SJCRH30 (cell line): ENCODE data around the gene HHLA2. TPM values are rescaled to one million over a fixed set of nuclear protein-coding genes. Genes with fewer than 3 reads are reported as not detected.

ENCODE experiments used
- DNase-seq, 2 experiments: peaks; one replicate each; pipeline ENCODE4 v3.0.0-alpha.2; 2015 to 2020
- H3K27ac ChIP-seq: fragments of 250-450 bp; sonication (Bioruptor Pico); 2 replicates; pipeline ENCODE4 v1.5.1; 2020; ENCODE audit warnings: mild to moderate bottlenecking, moderate library complexity
- H3K27me3 ChIP-seq: fragments of 250-450 bp; sonication (Bioruptor Pico); 2 replicates; pipeline ENCODE4 v1.5.1; 2020; ENCODE audit warnings: mild to moderate bottlenecking, moderate library complexity
- H3K36me3 ChIP-seq: fragments of 250-450 bp; sonication (Bioruptor Pico); 2 replicates; pipeline ENCODE4 v1.5.1; 2020; ENCODE audit warnings: mild to moderate bottlenecking, moderate library complexity
- H3K4me1 ChIP-seq: fragments of 250-450 bp; sonication (Bioruptor Pico); 2 replicates; pipeline ENCODE4 v1.5.1; 2020; ENCODE audit warnings: mild to moderate bottlenecking, moderate library complexity
- H3K4me3 ChIP-seq: fragments of 250-450 bp; sonication (Bioruptor Pico); 2 replicates; pipeline ENCODE4 v1.5.1; 2020; ENCODE audit warnings: mild to moderate bottlenecking, moderate library complexity
- H3K9me3 ChIP-seq: fragments of 250-450 bp; sonication (Bioruptor Pico); replicated peaks from 2 replicates; pipeline ENCODE4 v1.5.1; 2020; ENCODE audit warnings: mild to moderate bottlenecking, moderate library complexity
- total RNA-seq: library from RNA; depleted of rRNA; stranded (reverse); fragments of >200 nt; shearing (Covaris generic); gene quantifications from 2 replicates; pipeline ENCODE4 v1.2.3, GENCODE V29; 2014

The HHLA2 gene
- total RNA-seq, 1 experiment from 2014 or later = not detected

GRCh38 chr3:108319428-108320082 is 23.2 kb downstream of the HHLA2 start:
- DNase-seq = no peak
- H3K27ac ChIP-seq = no peak overlapping the region
- H3K4me1 ChIP-seq = no peaks in the 10 kb centered on the region
- H3K9me3 ChIP-seq = no peaks in the 10 kb centered on the region
- H3K4me3 ChIP-seq = no peak overlapping the region
- no peaks in the 10 kb centered on the region for H3K36me3 ChIP-seq
- no peaks in the 10 kb centered on the region for H3K27me3 ChIP-seq

GRCh38 chr3:108320746-108321350 is 24.5 kb downstream of the HHLA2 start:
- no peak for DNase-seq
- Histone ChIP-seq H3K36me3 (no peaks in the 10 kb centered on the region), H3K27me3 (no peaks in the 10 kb centered on the region), H3K27ac (no peak overlapping the region), H3K4me1 (no peaks in the 10 kb centered on the region), H3K9me3 (no peaks in the 10 kb centered on the region), H3K4me3 (no peak overlapping the region)

DNA sequence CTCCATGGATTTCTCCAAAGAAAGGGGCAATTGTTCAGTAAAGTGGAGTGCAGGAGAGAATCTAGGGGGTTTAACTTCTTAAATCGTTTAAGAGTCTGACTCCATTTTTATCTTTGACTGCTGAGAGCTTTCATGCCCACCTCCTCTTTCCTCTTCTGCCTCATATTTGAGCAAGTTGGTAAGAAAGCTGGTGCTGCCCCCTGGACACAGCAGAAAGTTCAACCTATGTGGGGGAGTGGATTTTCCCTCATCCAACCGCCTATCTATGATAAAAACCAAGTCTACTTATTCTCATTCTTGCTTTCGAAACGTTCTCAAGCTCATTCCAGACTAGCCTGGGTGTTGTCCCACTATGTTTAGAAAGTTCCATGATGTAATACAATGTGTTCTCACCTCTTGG is 26.0 kb downstream of the HHLA2 start:
- no peaks in the 10 kb centered on the region for H3K27me3 ChIP-seq
- H3K27ac ChIP-seq = no peak overlapping the region
- H3K9me3 ChIP-seq = no peaks in the 10 kb centered on the region
- DNase-seq = no peak
- no peaks in the 10 kb centered on the region for H3K4me1 ChIP-seq
- H3K4me3 ChIP-seq = no peak overlapping the region
- no peaks in the 10 kb centered on the region for H3K36me3 ChIP-seq

DNA sequence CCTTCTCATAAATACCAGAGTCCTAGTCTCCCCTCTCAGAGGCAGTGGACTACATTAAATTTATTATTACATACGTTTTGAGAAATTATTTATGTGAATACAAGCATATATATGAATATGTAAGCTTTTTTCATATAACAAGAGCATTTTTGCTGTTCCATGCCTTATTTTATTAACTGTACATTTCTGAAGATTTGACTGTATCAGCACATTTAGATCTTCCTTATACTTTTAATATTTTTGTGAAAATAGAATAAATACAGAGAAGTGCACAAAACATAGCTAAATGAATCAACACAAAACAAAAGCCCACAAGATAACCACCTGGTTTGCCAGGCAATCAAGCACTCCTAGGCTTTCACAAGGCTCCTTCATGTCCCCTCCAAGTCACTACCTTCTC is 27.8 kb downstream of the HHLA2 start:
- no peak for DNase-seq
- no peaks in the 10 kb centered on the region for H3K9me3 ChIP-seq

DNA sequence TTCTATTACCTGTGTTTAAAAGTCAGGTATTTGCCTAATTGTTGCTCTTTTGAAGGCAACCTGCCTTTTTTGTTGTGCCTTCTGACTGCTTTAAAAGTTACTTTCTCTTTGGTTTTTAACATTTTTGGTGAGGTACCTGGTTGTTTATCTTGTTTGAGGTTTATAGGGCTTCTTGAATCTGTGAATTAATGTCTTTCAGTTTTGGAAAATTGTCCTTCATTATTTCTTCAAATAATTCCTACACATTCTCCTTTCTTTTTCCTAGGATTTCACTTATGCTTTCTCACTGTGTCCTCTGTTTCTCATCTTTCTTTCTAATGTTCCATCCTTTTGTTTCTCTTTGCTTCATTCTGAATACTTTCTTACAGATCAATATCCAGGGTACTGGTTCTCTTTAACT is 30.8 kb downstream of the HHLA2 start:
- no peaks in the 10 kb centered on the region for H3K36me3 ChIP-seq
- no peak overlapping the region for H3K4me3 ChIP-seq
- DNase-seq = no peak
- no peak overlapping the region for H3K27ac ChIP-seq
- no peaks in the 10 kb centered on the region for H3K9me3 ChIP-seq
- H3K27me3 ChIP-seq = no peaks in the 10 kb centered on the region
- no peaks in the 10 kb centered on the region for H3K4me1 ChIP-seq

More for the DNA sequence above, 27.8 kb downstream of the HHLA2 start:
- Histone ChIP-seq H3K27ac (no peak overlapping the region), H3K4me1 (no peaks in the 10 kb centered on the region), H3K27me3 (no peaks in the 10 kb centered on the region), H3K4me3 (no peak overlapping the region), H3K36me3 (no peaks in the 10 kb centered on the region)

DNA sequence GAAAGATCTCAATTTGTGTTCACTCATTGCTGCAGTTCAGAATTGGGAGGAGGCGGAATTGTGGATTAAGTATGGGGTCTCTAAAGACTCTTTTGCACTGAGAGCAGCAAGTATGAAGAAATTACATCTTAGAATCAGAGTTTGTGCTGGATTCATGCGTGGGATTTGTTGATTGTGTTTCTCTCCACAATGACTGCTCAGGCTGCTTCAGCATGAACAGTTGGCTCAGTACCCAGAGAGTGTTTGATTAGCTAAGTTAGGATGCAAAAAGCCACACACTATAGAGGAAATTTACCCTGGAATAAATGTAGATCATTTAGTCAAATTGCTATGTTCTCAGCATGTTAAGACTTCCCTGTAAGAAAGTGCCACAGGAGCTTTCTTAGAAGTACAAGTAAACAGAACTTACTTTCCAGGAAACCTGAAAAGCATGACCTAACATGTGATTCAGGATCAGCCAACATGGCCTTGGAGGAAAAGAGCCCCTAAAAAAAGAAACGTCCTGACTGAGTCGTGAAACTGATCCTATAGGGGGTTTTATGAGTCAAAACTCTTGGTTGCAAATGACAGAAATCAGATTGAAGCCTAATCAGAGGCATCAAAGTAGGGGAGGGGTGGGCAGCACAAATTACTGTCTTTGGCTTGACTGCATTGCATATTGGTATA is 32.6 kb downstream of the HHLA2 start:
- H3K27ac ChIP-seq = no peak overlapping the region
- no peaks in the 10 kb centered on the region for H3K27me3 ChIP-seq
- H3K9me3 ChIP-seq = no peaks in the 10 kb centered on the region

DNA sequence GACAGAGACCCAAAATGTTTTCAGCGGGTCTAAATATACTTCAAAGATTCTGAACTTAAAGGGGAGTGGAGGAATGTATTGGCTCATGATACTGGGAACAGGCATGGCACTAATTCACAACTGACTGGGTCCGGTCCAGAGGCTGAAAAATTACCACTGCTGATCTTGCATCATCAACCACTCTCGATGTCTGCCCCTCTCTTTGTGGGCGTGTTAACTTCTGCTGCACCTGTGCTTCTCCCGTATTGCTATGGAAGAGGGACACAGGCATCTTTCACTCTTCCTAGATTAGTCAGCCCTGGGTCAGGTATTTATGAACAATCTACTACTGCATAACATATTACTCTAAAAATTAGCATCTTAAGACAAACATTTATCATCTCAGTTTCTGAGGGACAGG is 33.2 kb downstream of the HHLA2 start:
- Histone ChIP-seq H3K27me3 (no peaks in the 10 kb centered on the region), H3K9me3 (no peaks in the 10 kb centered on the region)
- DNase-seq = no peak

More for the DNA sequence above, 32.6 kb downstream of the HHLA2 start:
- no peaks in the 10 kb centered on the region for H3K4me1 ChIP-seq
- no peak overlapping the region for H3K4me3 ChIP-seq
- no peaks in the 10 kb centered on the region for H3K36me3 ChIP-seq
- no peak for DNase-seq

GRCh38 chr3:108329947-108330346 is 33.6 kb downstream of the HHLA2 start:
- Histone ChIP-seq H3K27me3 (no peaks in the 10 kb centered on the region), H3K9me3 (no peaks in the 10 kb centered on the region), H3K4me3 (no peak overlapping the region), H3K4me1 (no peaks in the 10 kb centered on the region), H3K27ac (no peak overlapping the region), H3K36me3 (no peaks in the 10 kb centered on the region)
- DNase-seq = no peak

More for the DNA sequence above, 33.2 kb downstream of the HHLA2 start:
- Histone ChIP-seq H3K4me1 (no peaks in the 10 kb centered on the region), H3K36me3 (no peaks in the 10 kb centered on the region), H3K4me3 (no peak overlapping the region), H3K27ac (no peak overlapping the region)

DNA sequence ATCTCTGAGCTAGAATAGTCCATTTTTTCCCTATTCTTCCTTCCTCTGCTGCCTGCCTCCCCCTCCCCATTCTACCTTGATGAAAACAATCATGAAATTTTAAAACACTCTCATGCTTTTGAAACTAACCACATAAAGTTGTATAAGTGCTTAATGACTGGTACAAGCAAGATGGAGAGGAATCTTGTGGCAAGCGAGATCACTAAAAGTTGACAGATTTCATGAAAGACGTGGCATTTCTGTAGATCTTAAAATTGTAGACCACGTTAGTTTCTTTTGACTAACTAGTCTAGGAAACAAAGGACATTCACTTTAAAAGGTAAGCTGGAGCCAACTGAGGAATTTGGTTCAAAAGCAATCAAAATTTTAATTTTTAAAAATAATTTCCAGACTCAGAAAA is 35.4 kb downstream of the HHLA2 start:
- Histone ChIP-seq H3K36me3 (no peaks in the 10 kb centered on the region), H3K27me3 (no peaks in the 10 kb centered on the region), H3K4me1 (no peaks in the 10 kb centered on the region), H3K27ac (no peak overlapping the region), H3K9me3 (no peaks in the 10 kb centered on the region), H3K4me3 (no peak overlapping the region)
- no peak for DNase-seq

DNA sequence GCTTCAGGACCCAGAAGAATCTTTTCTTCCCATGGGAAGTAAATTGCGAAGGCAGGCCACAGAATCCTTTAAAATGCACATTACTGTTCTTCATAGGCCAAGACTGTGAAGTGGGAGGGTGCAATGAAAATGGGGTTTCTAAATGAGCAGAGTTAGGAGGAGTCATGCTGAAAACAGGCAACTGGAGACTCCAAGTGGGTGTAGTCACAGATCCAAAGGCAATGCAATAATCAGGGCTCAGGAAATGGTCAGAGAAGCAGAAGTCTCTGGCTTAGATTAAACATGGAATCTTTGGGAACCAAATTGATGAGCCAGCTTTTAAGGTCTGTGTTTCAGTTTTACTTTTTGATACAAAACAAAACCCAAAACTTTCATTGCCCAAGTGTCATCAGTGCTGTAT is 37.6 kb downstream of the HHLA2 start:
- no peaks in the 10 kb centered on the region for H3K36me3 ChIP-seq
- H3K4me3 ChIP-seq = no peak overlapping the region
- H3K27me3 ChIP-seq = no peaks in the 10 kb centered on the region
- DNase-seq = no peak
- no peaks in the 10 kb centered on the region for H3K4me1 ChIP-seq
- no peaks in the 10 kb centered on the region for H3K9me3 ChIP-seq
- no peak overlapping the region for H3K27ac ChIP-seq

DNA sequence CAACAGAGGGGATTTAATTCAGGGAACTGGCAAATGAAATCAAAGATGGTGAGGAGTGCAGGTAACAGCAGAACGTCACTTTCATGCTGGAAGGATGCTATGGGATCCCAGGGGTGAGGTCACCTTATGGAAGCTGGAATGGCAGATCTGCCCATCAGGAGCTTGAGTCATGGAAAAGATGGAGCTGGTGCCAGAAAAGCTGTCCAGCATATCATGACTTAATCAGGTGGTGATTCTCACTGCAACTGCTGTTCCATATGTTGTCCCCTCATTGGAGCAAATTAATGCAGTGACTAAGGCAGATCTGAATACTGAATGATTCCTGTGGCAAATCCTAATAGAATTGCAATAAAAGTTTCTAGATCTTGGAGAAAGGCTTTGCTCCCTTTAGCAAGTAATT is 38.4 kb downstream of the HHLA2 start:
- no peak overlapping the region for H3K27ac ChIP-seq
- no peak for DNase-seq

DNA sequence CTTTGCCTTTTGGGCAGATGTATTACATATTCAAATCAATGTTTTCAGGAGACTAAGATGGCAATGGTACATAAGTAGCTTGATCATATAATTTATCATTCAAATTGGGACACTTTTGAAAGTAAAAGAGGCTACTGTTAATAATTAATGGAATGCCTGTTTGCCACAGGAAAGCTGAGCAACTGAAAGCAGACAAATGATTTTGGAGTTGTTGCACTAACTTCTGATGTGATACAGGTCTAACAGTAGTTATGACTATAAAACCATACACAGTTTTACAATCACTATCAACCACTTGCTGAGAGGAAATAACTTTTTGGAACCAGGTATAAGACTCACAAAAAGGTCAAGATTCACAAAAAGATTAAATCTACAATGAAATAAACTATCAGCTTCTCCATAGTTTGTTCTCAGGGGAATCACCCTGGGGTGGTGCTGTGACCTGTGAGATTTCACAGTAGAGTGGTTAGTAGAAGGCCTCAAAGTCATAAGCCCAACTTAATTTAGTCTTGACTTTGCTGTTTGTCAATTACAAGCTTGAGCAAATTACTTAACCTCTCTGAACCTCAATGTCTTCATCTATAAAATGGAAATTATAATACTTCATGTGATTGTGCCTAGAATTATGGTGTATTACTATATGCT is 42.7 kb downstream of the HHLA2 start:
- Histone ChIP-seq H3K27ac (no peak overlapping the region), H3K27me3 (no peaks in the 10 kb centered on the region), H3K36me3 (no peaks in the 10 kb centered on the region), H3K9me3 (no peaks in the 10 kb centered on the region), H3K4me1 (no peaks in the 10 kb centered on the region), H3K4me3 (no peak overlapping the region)
- DNase-seq = no peak

More for the DNA sequence above, 38.4 kb downstream of the HHLA2 start:
- Histone ChIP-seq H3K4me3 (no peak overlapping the region), H3K36me3 (no peaks in the 10 kb centered on the region), H3K4me1 (no peaks in the 10 kb centered on the region), H3K9me3 (no peaks in the 10 kb centered on the region), H3K27me3 (no peaks in the 10 kb centered on the region)

GRCh38 chr3:108341911-108342310 is 45.6 kb downstream of the HHLA2 start:
- Histone ChIP-seq H3K27ac (no peak overlapping the region), H3K27me3 (no peaks in the 10 kb centered on the region), H3K4me1 (peaks cover 12% of the 10 kb centered on the region), H3K4me3 (no peak overlapping the region), H3K36me3 (no peaks in the 10 kb centered on the region), H3K9me3 (no peaks in the 10 kb centered on the region)
- DNase-seq = no peak

DNA sequence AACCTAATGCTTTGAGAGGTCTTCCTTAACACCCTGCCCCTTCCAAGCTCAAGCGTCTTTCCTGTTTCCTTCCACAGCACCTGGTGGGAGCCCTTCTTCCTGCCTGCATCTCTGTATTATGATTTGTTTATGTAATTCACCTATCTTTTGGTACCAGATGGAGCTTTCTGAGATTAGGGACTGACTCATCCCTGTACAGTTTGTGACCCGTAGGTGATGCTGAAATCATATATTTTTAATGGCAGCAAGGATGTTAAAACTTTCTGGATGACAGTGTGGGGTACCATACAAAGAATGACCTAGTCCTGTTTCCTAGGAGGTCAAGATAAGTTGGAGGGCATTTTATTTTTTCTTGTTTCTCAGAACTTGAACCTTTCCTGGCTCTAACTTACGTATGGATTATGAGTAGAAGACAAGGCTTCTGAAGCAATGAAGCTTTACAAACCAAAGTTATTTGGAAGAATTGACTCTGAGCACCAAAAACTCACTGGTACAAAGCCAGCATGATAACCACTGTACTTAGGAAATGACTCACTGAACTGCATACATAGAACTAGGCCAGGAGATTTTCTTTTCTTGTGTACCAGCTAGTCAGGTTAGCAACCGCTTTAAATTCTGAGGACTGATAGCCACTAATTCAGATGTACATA is 46.6 kb downstream of the HHLA2 start:
- H3K27me3 ChIP-seq = no peaks in the 10 kb centered on the region
- H3K9me3 ChIP-seq = no peaks in the 10 kb centered on the region
- H3K36me3 ChIP-seq = no peaks in the 10 kb centered on the region
- no peak for DNase-seq
- H3K27ac ChIP-seq = no peak overlapping the region
- peaks cover 12% of the 10 kb centered on the region for H3K4me1 ChIP-seq
- H3K4me3 ChIP-seq = no peak overlapping the region

DNA sequence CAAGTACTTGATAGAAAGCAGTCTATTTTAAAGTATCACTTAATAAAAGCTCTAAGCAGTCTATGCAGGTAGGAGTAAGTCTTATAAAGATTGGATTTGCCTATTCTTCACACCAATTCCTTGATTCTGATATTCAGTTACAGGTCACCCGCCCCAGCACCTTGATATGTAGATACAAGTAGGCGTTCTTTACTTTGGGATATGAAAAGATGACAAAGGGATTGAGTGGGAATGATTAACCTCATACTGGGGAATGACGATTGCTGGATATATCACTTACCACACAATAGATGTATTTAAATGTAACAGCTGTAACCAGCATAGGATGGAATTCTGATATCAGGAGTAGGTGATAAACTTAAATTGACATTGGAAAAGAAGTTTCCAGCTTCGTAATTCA is 47.1 kb downstream of the HHLA2 start:
- no peaks in the 10 kb centered on the region for H3K9me3 ChIP-seq
- no peaks in the 10 kb centered on the region for H3K27me3 ChIP-seq
- H3K27ac ChIP-seq = no peak overlapping the region

More for the DNA sequence above, 47.1 kb downstream of the HHLA2 start:
- Histone ChIP-seq H3K4me3 (no peak overlapping the region), H3K4me1 (peaks cover 12% of the 10 kb centered on the region), H3K36me3 (no peaks in the 10 kb centered on the region)
- DNase-seq = no peak
